Lung (tissue), 12 donors: ENCODE results near the gene PNPLA2. TPM values are rescaled to one million over a fixed set of nuclear protein-coding genes. Genes with fewer than 3 reads are reported as not detected.

ENCODE experiments used
- ATAC-seq: fragments of 200-7000 bp; cut with Tn5 transposase; one replicate; pipeline ENCODE4 v1.9.1; 2020; ENCODE audit warnings: moderate number of reproducible peaks; ENCODE audit not compliant: insufficient read depth, low FRiP score
- DNase-seq, 3 donors: peaks; one replicate each; pipeline ENCODE4 v3.0.0-alpha.2; 2013 to 2017
- H3K27ac ChIP-seq, 2 donors: one replicate each; pipeline ENCODE4 v1.5.1; 2013; ENCODE audit warnings: mild to moderate bottlenecking in 2 of 2, moderate library complexity in 2 of 2, control low read depth in 1 of 2, inconsistent platforms in 1 of 2, low read depth in 1 of 2, low read length in 1 of 2
- H3K27me3 ChIP-seq, 3 donors: one replicate each; pipeline ENCODE4 v1.5.1; 2013; ENCODE audit warnings: low read length in 2 of 3; ENCODE audit not compliant: control insufficient read depth in 3 of 3, insufficient read depth in 3 of 3
- H3K36me3 ChIP-seq, 4 donors: one replicate each; pipeline ENCODE4 v1.5.1; 2013; ENCODE audit warnings: low read length in 4 of 4, mild to moderate bottlenecking in 1 of 4, moderate library complexity in 1 of 4; ENCODE audit not compliant: control insufficient read depth in 4 of 4, insufficient read depth in 4 of 4
- H3K4me1 ChIP-seq, 5 donors: one replicate each; pipeline ENCODE4 v1.5.1; 2013; ENCODE audit warnings: low read length in 5 of 5, mild to moderate bottlenecking in 2 of 5, moderate library complexity in 1 of 5; ENCODE audit not compliant: control insufficient read depth in 5 of 5, insufficient read depth in 5 of 5
- H3K4me3 ChIP-seq: one replicate; pipeline ENCODE4 v1.5.1; 2013; ENCODE audit warnings: mild to moderate bottlenecking, control low read depth, moderate library complexity
- H3K9ac ChIP-seq, 2 donors: one replicate each; pipeline ENCODE4 v1.5.1; 2013; ENCODE audit warnings: low read length in 2 of 2, control low read depth in 1 of 2; ENCODE audit not compliant: insufficient read depth in 1 of 2
- H3K9me3 ChIP-seq, 4 donors: one replicate each; pipeline ENCODE4 v1.5.1; 2013; ENCODE audit warnings: low read length in 3 of 4, mild to moderate bottlenecking in 1 of 4, moderate library complexity in 1 of 4; ENCODE audit not compliant: control insufficient read depth in 4 of 4, insufficient read depth in 3 of 4
- CTCF ChIP-seq: IDR thresholded peaks from 2 replicates; pipeline ENCODE4 v1.5.1; 2012; ENCODE audit warnings: mild to moderate bottlenecking; ENCODE audit errors: control extremely low read depth, extremely low read depth
- WGBS, 2 donors: extraction: QIAGEN DNeasy Blood & Tissue Kit; methylation state at CpG; one replicate each; pipeline ENCODE4 v1.1.7; 2013; 5-methylcytosine and 5-hydroxymethylcytosine counted together
- polyA plus RNA-seq, 2 donors: library from polyadenylated mRNA; stranded (reverse); fragments of 200-250 nt; gene quantifications; one replicate each; pipeline ENCODE4 v1.2.1, GENCODE V29; 2013
- total RNA-seq, 2 donors: library from RNA; depleted of rRNA in 1 of 2; stranded (reverse); fragments of >200 nt in 1 of 2; gene quantifications; one replicate each; pipeline ENCODE4 v1.2.1, GENCODE V29; 2014 to 2021
- donor health status: control.
- donor health status: control.
- donor health status: Bipolar disorder and iron deficiency.
- donor health status: healthy.
- donor health status: DM: yes; HTN: yes; CAD: no.

The PNPLA2 gene
- total and polyA plus RNA-seq, 4 donors = 65.1 to 160 (median 84.2) TPM

GRCh38 chr11:839280-839623 is 20.5 kb downstream of the PNPLA2 start:
- no peak for DNase-seq
- no peaks in the 10 kb centered on the region for H3K9me3 ChIP-seq
- H3K27ac ChIP-seq = no peak overlapping the region
- peaks cover 4 to 46% (median 18%) of the 10 kb centered on the region in 4 donors for H3K36me3 ChIP-seq
- no peak overlapping the region for H3K9ac ChIP-seq
- no peak for TF ChIP-seq CTCF
- H3K27me3 ChIP-seq = no peaks in the 10 kb centered on the region
- peaks cover 6 to 27% (median 15%) of the 10 kb centered on the region in 5 donors for H3K4me1 ChIP-seq
- 92 to 96% methylated on average over 5 of the region's 5 CpGs for WGBS, 2 donors
- no peak for ATAC-seq
- H3K4me3 ChIP-seq = no peak overlapping the region

- ATAC-seq = no peak
- no peak overlapping the region for H3K9ac ChIP-seq
- H3K36me3 ChIP-seq = peaks cover 4 to 46% (median 18%) of the 10 kb centered on the region in 4 donors
- no peak for DNase-seq
- no peak for TF ChIP-seq CTCF
- H3K27me3 ChIP-seq = no peaks in the 10 kb centered on the region
- H3K4me3 ChIP-seq = no peak overlapping the region
- H3K9me3 ChIP-seq = no peaks in the 10 kb centered on the region
- peak overlapping the region in 1 of 2 donors; percentile 11 for H3K27ac ChIP-seq
- H3K4me1 ChIP-seq = peaks cover 6 to 29% (median 15%) of the 10 kb centered on the region in 5 donors
- WGBS, 2 donors = 80 to 87% methylated on average over 25 of the region's 25 CpGs
Observed at GRCh38 chr11:839875-840617, 21.3 kb downstream of the PNPLA2 start.

GRCh38 chr11:841981-842369 is 23.3 kb downstream of the PNPLA2 start:
- H3K27me3 ChIP-seq = no peaks in the 10 kb centered on the region
- H3K27ac ChIP-seq = peak overlapping the region; percentile 95 to 97
- peaks cover 3 to 38% (median 13%) of the 10 kb centered on the region in 4 donors for H3K36me3 ChIP-seq
- H3K4me1 ChIP-seq = peaks cover 6 to 42% (median 33%) of the 10 kb centered on the region in 5 donors
- ATAC-seq (no peak), DNase-seq (no peak)
- H3K9me3 ChIP-seq = no peaks in the 10 kb centered on the region
- 1 to 2% methylated on average over 27 of the region's 27 CpGs for WGBS, 2 donors
- H3K9ac ChIP-seq = no peak overlapping the region
- H3K4me3 ChIP-seq = peak overlapping the region; percentile 70
- TF ChIP-seq CTCF = no peak
